K562 (cell line): ENCODE results near the gene ZSWIM7. TPM values are rescaled to one million over a fixed set of nuclear protein-coding genes. Genes with fewer than 3 reads are reported as not detected.
A peak's percentile ranks its signal among the peaks of the same experiment; 100 is the strongest.

Source experiments
- ATAC-seq: fragments of 200-7000 bp; cut with Tn5 transposase; 3 replicates; pipeline ENCODE4 v1.9.1; 2020; ENCODE audit warnings: moderate library complexity
- BruUV-seq: library from RNA; stranded (reverse); fragments of 400-500 nt; replicated peaks from 2 replicates; lab custom pipeline; 2021; lab: Mats Ljungman, UMichigan
- CTCF ChIA-PET: fragments of 300-600 bp; formaldehyde crosslinking; extraction: SDS; loops from one replicate; lab custom pipeline; 2021; ENCODE audit warnings: low intra/inter-chr PET ratio; lab: Yijun Ruan, JAX
- POLR2A ChIA-PET: fragments of 300-600, 350-650 bp; sonication (Branson Sonifier 250); formaldehyde crosslinking; extraction: SDS; loops from one replicate; lab custom pipeline; 2021; ENCODE audit warnings: antibody characterized with exemption, inconsistent platforms; lab: Yijun Ruan, JAX
- DNase-seq, 4 experiments: peaks; one replicate each; pipeline versions ENCODE4 v3.0.0 to v3.0.0-alpha.2; 2011 to 2018; ENCODE audit warnings: low spot score in 3 of 4, mixed read lengths in 3 of 4; ENCODE audit errors: extremely low read depth in 1 of 4
- FAIRE-seq: peaks from 2 replicates; lab custom pipeline; 2011; peaks lifted over from hg19 to GRCh38; lab: Jason Lieb, UNC
- H2AFZ ChIP-seq: 2 replicates; pipeline ENCODE4 v1.6.0; 2011; ENCODE audit warnings: low read depth, low read length, control low read depth, inconsistent platforms
- H3K27ac ChIP-seq: fragments of 200-600 bp; 3 replicates; pipeline ENCODE4 v1.8.0; 2011; ENCODE audit warnings: low read depth, mild to moderate bottlenecking, control low read depth, inconsistent platforms, low read length, moderate library complexity, mixed read lengths; ENCODE audit errors: extremely low read depth
- H3K27me3 ChIP-seq, 2 experiments: fragments of 300-600 bp in 1 of 2; 2 replicates in 1 of 2; 3 replicates in 1 of 2; pipeline versions ENCODE4 v1.6.0 to v1.8.0; 2011; ENCODE audit warnings: inconsistent platforms in 2 of 2, low read length in 2 of 2, mild to moderate bottlenecking in 1 of 2, mixed read lengths in 1 of 2, moderate library complexity in 1 of 2; ENCODE audit not compliant: control insufficient read depth in 2 of 2, insufficient read depth in 2 of 2
- H3K36me3 ChIP-seq: fragments of 300-600 bp; 3 replicates; pipeline ENCODE4 v1.8.0; 2011; ENCODE audit warnings: mild to moderate bottlenecking, low read length, inconsistent platforms; ENCODE audit not compliant: control insufficient read depth, insufficient read depth
- H3K4me1 ChIP-seq, 2 experiments: fragments of 200-600 bp in 1 of 2; replicated peaks in 1 of 2; 2 replicates in 1 of 2; 3 replicates in 1 of 2; pipeline versions ENCODE4 v1.5.1 to v1.8.0; 2011; ENCODE audit warnings: inconsistent platforms in 2 of 2, low read length in 2 of 2, mild to moderate bottlenecking in 1 of 2, mixed read lengths in 1 of 2, moderate library complexity in 1 of 2; ENCODE audit not compliant: control insufficient read depth in 2 of 2, insufficient read depth in 2 of 2
- H3K4me2 ChIP-seq: 2 replicates; pipeline ENCODE4 v1.6.1; 2011; ENCODE audit warnings: low read length, control low read depth, inconsistent platforms, mixed read lengths; ENCODE audit not compliant: insufficient read depth
- H3K4me3 ChIP-seq: fragments of 200-600 bp; sonication (generic), shearing (Covaris generic); 2 replicates; pipeline ENCODE4 v1.5.1; 2016; ENCODE audit warnings: control low read depth, inconsistent platforms
- H3K79me2 ChIP-seq: fragments of 200-600 bp; 3 replicates; pipeline ENCODE4 v1.8.0; 2011; ENCODE audit warnings: low read length, inconsistent platforms; ENCODE audit not compliant: control insufficient read depth, insufficient read depth
- H3K9ac ChIP-seq, 2 experiments: 2 replicates each; pipeline versions ENCODE4 v1.6.0 to v1.6.1; 2011; ENCODE audit warnings: low read depth in 2 of 2, low read length in 2 of 2, control low read depth in 1 of 2, inconsistent platforms in 1 of 2, mild to moderate bottlenecking in 1 of 2, mixed read lengths in 1 of 2; ENCODE audit not compliant: insufficient read depth in 1 of 2
- H3K9me1 ChIP-seq: one replicate; pipeline ENCODE4 v1.6.0; 2011; ENCODE audit warnings: inconsistent platforms, mild to moderate bottlenecking, low read length, moderate library complexity; ENCODE audit not compliant: control insufficient read depth, insufficient read depth
- H3K9me3 ChIP-seq: replicated peaks from 2 replicates; pipeline ENCODE4 v1.5.1; 2011; ENCODE audit warnings: low read depth, low read length, inconsistent platforms; ENCODE audit not compliant: control insufficient read depth, insufficient read depth
- H4K20me1 ChIP-seq: replicated peaks from 2 replicates; pipeline ENCODE4 v1.6.1; 2011; ENCODE audit warnings: low read length, inconsistent platforms, mixed read lengths; ENCODE audit not compliant: control insufficient read depth, insufficient read depth
- CEBPG ChIP-seq, 3 experiments: fragments of 200-800 bp in 1 of 3; sonication (Bioruptor generic) in 1 of 3; sonication (generic) in 1 of 3; formaldehyde crosslinking in 1 of 3; IDR thresholded peaks in 2 of 3; conservative IDR thresholded peaks in 1 of 3; 2 replicates each; pipeline versions ENCODE4 v1.6.1 to v1.8.0; 2016 to 2022; ENCODE audit warnings: missing compliant biosample characterization in 2 of 3, missing genetic modification characterization in 2 of 3, mild to moderate bottlenecking in 1 of 3, missing genetic modification reagents in 1 of 3
- CREB3 ChIP-seq: fragments of 450-650 bp; conservative IDR thresholded peaks from 2 replicates; pipeline ENCODE4 v1.6.1; 2016; ENCODE audit warnings: missing genetic modification characterization, low read depth, mild to moderate bottlenecking, missing compliant biosample characterization, moderate library complexity
- NCOA4 ChIP-seq: fragments of 450-650 bp; IDR thresholded peaks from 2 replicates; pipeline ENCODE4 v1.6.1; 2018; ENCODE audit warnings: mild to moderate bottlenecking; ENCODE audit not compliant: partially characterized antibody
- ZNF780A ChIP-seq: fragments of 250-450 bp; sonication (Bioruptor Pico); IDR thresholded peaks from 2 replicates; pipeline ENCODE4 v1.5.0; 2021; ENCODE audit warnings: mild to moderate bottlenecking
- ZSCAN32 ChIP-seq: fragments of 450-650 bp; formaldehyde crosslinking; IDR thresholded peaks from 2 replicates; pipeline ENCODE4 v1.4.0; 2020; ENCODE audit warnings: mild to moderate bottlenecking, moderate library complexity
- WGBS: fragments of 100-300 bp; shearing (Covaris generic); methylation state at CpG from one replicate; pipeline ENCODE4 v1.1.6; 2016; ENCODE audit warnings: low coverage, mixed read lengths; ENCODE audit not compliant: insufficient coverage; ENCODE audit errors: missing lambda C conversion rate; 5-methylcytosine and 5-hydroxymethylcytosine counted together
- in situ Hi-C: fragments of 300-500 bp; cut with MboI; formaldehyde crosslinking; loops from 4 replicates; pipeline ENCODE4 v1.15.0; 2018; ENCODE audit warnings: inconsistent platforms, mixed read lengths
- intact Hi-C: fragments of 100-400 bp; cut with micrococcal nuclease; formaldehyde crosslinking; loops from 2 replicates; pipeline ENCODE4 v1.14.2; 2022
- polyA plus RNA-seq, 8 experiments: library from polyadenylated mRNA; depleted of rRNA in 4 of 8; stranded (reverse) in 5 of 8; unstranded in 3 of 8; fragments of >200 nt; fragmentation: Nextera tagmentation in 2 of 8; fragmentation: Illumina TruSeq in 1 of 8; extraction: Ambion mirVana in 2 of 8; extraction: Trizol in 1 of 8; gene quantifications; 2 replicates each; pipeline versions ENCODE4 v1.2.1 to v1.2.3, GENCODE V29; 2011 to 2014; ENCODE audit warnings: inconsistent platforms in 1 of 8, missing spikeins in 1 of 8
- total RNA-seq, 7 experiments: library from RNA; depleted of rRNA in 6 of 7; stranded (reverse); fragments of >200 nt in 6 of 7; fragmentation: Illumina TruSeq in 2 of 7; extraction: Trizol in 2 of 7; gene quantifications; 2 replicates each; pipeline versions ENCODE4 v1.2.1 to v1.2.3, GENCODE V29; 2011 to 2021; ENCODE audit warnings: low replicate concordance in 1 of 7
- TF ChIP-seq, protein P1 (sequence below): sonication (generic); formaldehyde crosslinking; IDR thresholded peaks from 2 replicates; pipeline ENCODE4 v1.8.1; 2023; ENCODE audit warnings: mild to moderate bottlenecking, missing genetic modification reagents
- TF ChIP-seq, protein P2 (sequence below): fragments of 150-350 bp; IDR thresholded peaks from 2 replicates; pipeline ENCODE4 v1.6.1; 2014; ENCODE audit warnings: low read depth, mild to moderate bottlenecking, low read length, borderline replicate concordance

The ZSWIM7 gene
- total and polyA plus RNA-seq, 9 of the 15 experiments (the other 6 are each of a cell fraction or from before 2014, with no cell fraction given): 5.9 to 18.7 (median 9.5) TPM

GRCh38 chr17:15929941-15930340 lies 69.6 kb downstream of the ZSWIM7 start:
- FAIRE-seq (no peak), DNase-seq (no peak), ATAC-seq (no peak)
- intact Hi-C loops (no loop called here), in situ Hi-C loops (no loop called here)
- Histone ChIP-seq H3K36me3 (no peaks in the 10 kb centered on the region), H3K9me3 (no peaks in the 10 kb centered on the region), H3K27ac (no peak overlapping the region), H3K4me2 (no peak overlapping the region), H3K79me2 (no peaks in the 10 kb centered on the region), H3K4me3 (no peak overlapping the region), H3K9me1 (no peaks in the 10 kb centered on the region), H3K27me3 (no peaks in the 10 kb centered on the region), H3K9ac (no peak overlapping the region), H2AFZ (no peak overlapping the region), H3K4me1 (peaks cover 4 to 14% of the 10 kb centered on the region in 2 experiments; a peak in 3 of 5 replicates), H4K20me1 (no peaks in the 10 kb centered on the region)
- BruUV-seq: no TSS peak
- ChIA-PET POLR2A (interaction anchor here (0.7 kb wide), 1 partner anchor 176 kb away, joined by 3 read pairs; no protein-coding TSS in a partner anchor), CTCF (no interaction called here)
- 0% methylated on average over 1 of the region's 4 CpGs for WGBS
- no peak for TF ChIP-seq NCOA4

GRCh38 chr17:15928286-15928785 lies 71.2 kb downstream of the ZSWIM7 start:
- H3K27ac ChIP-seq: no peak overlapping the region
- ChIA-PET POLR2A (no interaction called here), CTCF (no interaction called here)
- H3K4me3 ChIP-seq: no peak overlapping the region
- H3K9me3 ChIP-seq: no peaks in the 10 kb centered on the region
- BruUV-seq: no TSS peak
- peak overlapping the region; percentile 80 for H2AFZ ChIP-seq
- DNase-seq: no peak
- H3K79me2 ChIP-seq: no peaks in the 10 kb centered on the region
- no peak for ATAC-seq
- H3K27me3 ChIP-seq: no peaks in the 10 kb centered on the region
- intact Hi-C loops: no loop called here
- H3K4me1 ChIP-seq: peaks cover 4 to 14% of the 10 kb centered on the region in 2 experiments; a peak in 3 of 5 replicates
- no peak for FAIRE-seq
- in situ Hi-C loops: no loop called here
- 49% methylated on average over 7 of the region's 9 CpGs for WGBS
- peak overlapping the region; percentile 11; the same call in 1 of the 2 replicates for H3K4me2 ChIP-seq
- no peaks in the 10 kb centered on the region for H4K20me1 ChIP-seq
- peak overlapping the region in 1 of 2 experiments; percentile 79; a peak in 1 of 4 replicates for H3K9ac ChIP-seq
- no peaks in the 10 kb centered on the region for H3K36me3 ChIP-seq
- no peaks in the 10 kb centered on the region for H3K9me1 ChIP-seq
- no peak for TF ChIP-seq CREB3 (tag)
- TF ChIP-seq, protein P1, sequence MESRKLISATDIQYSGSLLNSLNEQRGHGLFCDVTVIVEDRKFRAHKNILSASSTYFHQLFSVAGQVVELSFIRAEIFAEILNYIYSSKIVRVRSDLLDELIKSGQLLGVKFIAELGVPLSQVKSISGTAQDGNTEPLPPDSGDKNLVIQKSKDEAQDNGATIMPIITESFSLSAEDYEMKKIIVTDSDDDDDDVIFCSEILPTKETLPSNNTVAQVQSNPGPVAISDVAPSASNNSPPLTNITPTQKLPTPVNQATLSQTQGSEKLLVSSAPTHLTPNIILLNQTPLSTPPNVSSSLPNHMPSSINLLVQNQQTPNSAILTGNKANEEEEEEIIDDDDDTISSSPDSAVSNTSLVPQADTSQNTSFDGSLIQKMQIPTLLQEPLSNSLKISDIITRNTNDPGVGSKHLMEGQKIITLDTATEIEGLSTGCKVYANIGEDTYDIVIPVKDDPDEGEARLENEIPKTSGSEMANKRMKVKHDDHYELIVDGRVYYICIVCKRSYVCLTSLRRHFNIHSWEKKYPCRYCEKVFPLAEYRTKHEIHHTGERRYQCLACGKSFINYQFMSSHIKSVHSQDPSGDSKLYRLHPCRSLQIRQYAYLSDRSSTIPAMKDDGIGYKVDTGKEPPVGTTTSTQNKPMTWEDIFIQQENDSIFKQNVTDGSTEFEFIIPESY: 0 out of 2 replicates have a peak, but pooled peaks have one; percentile 27
- no peak for TF ChIP-seq ZSCAN32 (CRISPR knock-in tag)
- no peak for TF ChIP-seq CEBPG (CRISPR knock-in tag; IDR thresholded peaks at IDR 0.05)
- TF ChIP-seq CEBPG (tag; conservative IDR thresholded peaks at IDR 0.05 in 1 of 2, IDR thresholded peaks at IDR 0.05 in 1 of 2): no peak
- no peak for TF ChIP-seq ZNF780A (CRISPR knock-in tag)
- TF ChIP-seq, protein P2, sequence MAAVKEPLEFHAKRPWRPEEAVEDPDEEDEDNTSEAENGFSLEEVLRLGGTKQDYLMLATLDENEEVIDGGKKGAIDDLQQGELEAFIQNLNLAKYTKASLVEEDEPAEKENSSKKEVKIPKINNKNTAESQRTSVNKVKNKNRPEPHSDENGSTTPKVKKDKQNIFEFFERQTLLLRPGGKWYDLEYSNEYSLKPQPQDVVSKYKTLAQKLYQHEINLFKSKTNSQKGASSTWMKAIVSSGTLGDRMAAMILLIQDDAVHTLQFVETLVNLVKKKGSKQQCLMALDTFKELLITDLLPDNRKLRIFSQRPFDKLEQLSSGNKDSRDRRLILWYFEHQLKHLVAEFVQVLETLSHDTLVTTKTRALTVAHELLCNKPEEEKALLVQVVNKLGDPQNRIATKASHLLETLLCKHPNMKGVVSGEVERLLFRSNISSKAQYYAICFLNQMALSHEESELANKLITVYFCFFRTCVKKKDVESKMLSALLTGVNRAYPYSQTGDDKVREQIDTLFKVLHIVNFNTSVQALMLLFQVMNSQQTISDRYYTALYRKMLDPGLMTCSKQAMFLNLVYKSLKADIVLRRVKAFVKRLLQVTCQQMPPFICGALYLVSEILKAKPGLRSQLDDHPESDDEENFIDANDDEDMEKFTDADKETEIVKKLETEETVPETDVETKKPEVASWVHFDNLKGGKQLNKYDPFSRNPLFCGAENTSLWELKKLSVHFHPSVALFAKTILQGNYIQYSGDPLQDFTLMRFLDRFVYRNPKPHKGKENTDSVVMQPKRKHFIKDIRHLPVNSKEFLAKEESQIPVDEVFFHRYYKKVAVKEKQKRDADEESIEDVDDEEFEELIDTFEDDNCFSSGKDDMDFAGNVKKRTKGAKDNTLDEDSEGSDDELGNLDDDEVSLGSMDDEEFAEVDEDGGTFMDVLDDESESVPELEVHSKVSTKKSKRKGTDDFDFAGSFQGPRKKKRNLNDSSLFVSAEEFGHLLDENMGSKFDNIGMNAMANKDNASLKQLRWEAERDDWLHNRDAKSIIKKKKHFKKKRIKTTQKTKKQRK: no peak
